CD4-positive, alpha-beta T cell treated with Interferon alpha-2 for 1 hour (primary cell): Measurements from ENCODE around the gene PLCH2.
"Not testable (repeated sequence)": the region's sequence is repeated elsewhere in the genome, so short reads cannot be mapped to it uniquely, and the experiment has no call there.

Experiments used
- DNase-seq, 2 donors: peaks; one replicate each; pipeline ENCODE4 v3.0.0-alpha.2; 2020 to 2022

The PLCH2 gene

DNA sequence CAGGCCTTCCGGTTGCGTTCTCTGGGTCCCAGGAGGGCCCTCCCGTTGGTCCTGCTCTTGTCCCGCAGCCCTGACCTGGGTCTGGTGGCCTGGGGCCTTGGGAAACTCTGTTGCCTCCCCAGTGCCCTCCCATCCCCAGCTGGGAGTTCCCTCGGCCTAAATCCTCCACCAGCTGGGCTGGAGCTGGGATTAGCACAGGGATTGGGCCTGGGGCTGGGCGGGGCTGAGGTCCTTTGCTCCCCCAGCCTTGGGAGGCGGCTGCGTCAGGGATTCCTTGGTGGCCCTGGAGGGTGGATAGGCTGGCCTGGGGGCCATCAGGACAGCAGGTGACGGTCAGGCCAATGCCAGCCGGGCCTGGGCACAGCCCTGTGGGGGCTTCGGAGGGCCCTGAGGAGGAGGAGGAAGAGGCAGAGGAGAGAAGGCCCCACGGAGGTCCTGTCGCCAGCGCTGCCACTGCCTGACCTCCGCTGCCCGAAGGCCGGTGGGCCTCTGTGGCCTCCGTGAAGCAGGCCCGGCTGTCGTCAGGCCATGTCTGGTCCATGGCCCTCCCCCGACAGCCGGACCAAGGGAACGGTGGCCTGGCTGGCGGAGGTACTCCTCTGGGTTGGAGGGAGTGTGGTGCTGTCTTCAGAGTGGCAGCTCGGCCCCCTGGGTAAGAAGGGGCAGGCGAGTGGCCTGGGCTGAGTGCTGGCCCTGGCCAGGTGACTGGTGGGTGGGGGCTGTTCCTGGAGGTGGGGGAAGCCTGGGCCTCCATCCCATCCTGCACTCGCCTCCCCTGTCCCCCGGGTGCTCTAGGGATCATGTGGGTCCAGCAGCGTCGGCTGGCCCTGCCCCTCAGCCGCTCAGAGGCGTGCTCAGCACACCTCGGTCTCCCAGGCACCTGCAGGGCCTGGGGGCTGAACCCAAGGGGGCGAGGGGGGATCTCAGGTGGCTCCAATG lies at the start of gene PLCH2:
PLCH2 (plus strand) TSS at position 229 of the 939 bp plus-strand sequence; CDS start at position 529, 300 bp downstream.
- no peak for DNase-seq

DNA sequence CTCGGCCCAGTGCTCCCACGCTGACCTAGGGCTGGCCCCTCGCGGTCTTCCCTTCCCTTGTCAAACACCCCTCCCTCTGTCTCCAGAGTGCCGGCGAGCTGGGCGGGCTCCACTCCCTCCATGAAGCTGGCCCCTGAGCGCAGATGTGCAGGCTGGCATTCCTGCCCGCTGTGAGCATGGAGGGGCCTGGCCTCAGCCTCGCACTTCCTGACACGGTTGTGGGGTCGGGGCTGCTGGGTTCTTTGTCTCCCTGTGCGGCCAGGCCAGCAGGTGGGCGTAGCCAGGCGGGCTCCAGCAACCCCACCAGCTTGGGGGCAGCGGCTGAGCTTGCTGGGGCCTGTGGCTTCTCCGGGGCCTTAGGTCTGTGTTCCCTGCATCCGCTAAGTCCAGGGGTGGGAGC lies 49.5 kb upstream of the PLCH2 start:
- DNase-seq = no peak

DNA sequence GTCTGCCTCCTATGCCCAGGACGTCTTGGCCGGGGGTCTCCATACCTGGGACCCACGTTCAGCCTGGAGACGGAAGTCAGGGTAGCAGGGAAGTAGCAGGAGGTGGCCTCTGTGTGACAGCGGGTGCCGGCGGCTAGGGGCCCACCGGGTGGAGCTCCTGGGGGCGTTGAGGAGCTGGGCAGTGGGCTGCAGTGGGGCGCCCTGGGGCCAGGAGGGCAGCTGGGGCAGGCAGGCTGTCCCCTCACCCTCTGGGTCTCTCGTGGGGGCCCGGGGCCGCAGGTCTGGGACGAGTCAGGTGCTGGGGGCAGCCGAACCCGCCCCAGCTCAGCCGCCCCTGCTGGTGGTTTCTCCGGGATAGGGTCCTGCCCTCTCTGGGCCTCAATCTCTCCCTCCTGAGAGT lies 49.0 kb upstream of the PLCH2 start:
- DNase-seq = no peak

DNA sequence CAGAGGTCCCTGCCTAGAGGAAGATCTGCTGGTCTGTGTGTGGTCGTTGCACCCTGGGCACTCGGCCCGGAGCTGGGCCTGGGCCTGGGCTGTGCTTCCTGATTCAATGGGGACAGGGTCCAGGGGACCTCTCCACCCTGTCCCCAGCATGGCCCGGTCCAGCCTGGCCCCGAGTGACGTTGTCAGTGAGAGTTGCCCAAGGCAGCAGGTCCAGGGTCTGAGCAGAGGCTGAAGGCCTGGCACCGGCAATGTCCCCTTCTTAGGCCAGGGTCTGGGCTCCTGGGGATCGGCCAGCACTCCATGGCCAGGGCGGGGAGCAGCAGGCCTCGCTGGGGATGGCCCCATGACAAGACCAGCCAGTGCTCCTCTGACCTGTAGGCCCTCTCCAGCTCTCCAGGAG lies 48.1 kb upstream of the PLCH2 start:
- no peak for DNase-seq

DNA sequence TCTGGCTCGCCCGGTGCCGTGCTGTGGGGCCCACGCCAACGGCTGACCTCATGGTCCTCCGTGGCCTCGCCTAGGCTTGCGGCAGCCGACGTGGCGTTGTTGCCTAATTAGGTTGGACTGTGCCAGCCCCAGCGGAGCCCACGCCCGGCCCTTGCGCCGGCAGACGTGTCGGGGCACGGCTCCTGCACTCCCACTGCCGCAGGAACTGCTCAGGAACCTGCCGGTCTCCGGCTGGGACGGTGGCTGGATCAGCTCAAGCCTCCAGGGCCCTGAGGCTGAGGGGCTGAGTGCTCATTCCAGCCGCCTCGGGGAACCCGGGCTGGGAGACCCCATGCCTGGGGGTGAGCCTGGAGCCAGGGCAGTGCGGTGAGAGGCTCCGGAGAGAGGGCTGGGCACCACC lies 47.6 kb upstream of the PLCH2 start:
- no peak for DNase-seq

- peak in 1 of 2 donors; percentile 14 for DNase-seq
These were observed 46.1 kb upstream of the PLCH2 start for GRCh38 chr1:2429780-2430591.

DNA sequence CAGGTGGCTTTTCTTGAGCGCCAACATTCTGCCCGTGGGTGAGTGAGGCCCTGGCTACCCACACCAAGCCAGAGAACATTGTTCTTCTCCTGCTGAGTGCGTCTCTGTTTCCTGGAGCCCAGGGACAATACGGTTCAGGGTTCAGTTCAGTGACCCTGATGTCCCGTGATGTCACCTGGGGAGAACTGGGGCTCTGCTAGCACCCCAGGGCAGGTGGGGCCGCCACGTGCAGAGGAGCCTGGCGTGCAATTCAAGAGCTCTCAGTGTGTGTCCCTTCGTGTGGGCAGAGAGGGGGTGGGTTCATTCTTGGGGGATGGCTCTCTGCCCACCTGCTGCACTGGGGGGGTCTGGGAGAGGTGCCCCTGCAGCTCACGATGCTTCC lies 45.5 kb upstream of the PLCH2 start:
- DNase-seq = no peak

DNA sequence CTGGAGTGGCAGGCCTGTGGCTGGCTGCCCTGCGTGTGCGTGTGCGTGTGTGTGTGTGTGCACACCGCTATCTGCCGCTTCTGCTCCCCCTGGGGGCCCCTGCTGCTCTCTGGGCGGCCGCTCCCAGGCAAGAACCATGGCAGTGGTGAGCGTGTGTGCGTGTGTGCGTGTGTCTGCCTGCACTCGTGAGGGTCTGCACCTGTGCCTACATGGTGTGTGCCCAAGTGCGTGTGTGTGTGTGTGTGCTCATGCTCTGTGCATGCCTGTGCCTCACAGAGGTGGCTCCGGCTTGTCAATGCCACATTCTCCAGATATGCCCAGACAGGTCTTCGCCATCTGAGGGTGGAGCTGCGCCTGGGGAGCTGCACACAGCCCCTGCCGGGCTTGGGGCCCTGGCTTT lies 45.0 kb upstream of the PLCH2 start:
- no peak for DNase-seq

DNA sequence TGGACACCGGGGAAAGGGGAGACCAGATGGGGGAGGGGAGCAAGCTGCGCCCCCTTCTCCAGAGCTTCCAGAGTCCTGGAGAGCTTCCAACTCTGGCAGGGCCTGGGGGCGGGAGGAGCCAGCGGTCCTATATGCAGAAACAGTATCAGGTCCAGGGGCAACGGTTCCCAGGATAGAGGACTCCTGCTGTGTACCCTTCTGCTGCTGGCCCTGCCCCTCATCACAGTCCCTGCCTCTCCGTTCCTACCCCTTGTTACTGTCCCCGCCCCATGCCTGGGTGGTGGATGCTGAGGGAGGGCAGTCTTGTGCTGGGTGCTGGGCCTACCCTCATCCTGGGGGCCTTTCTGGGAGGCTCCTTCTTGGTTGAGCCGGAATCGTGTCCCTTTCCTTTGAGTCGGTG lies 44.6 kb upstream of the PLCH2 start:
- no peak for DNase-seq

DNA sequence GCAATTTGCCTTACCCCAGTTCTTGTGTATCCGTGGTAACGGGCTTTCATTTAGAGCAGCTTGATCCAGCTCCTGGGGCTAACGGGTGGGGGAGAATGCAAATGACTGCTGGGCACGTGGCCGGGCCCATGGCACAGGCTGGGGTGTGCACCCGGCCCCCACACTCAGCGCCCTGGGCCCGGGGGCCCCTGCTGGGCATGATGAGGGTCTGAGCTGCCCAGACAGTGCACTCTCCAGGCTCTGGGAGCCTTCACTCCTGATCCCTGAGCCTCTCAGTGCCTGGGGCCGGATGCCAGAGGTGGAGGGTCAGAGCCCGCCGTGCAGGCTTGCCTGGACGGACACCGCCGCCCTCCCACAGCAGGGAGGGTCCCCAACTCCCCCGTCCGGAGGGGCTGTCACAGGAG lies 43.6 kb upstream of the PLCH2 start:
- DNase-seq = no peak

GRCh38 chr1:2433196-2433595 lies 42.9 kb upstream of the PLCH2 start:
- no peak for DNase-seq

DNA sequence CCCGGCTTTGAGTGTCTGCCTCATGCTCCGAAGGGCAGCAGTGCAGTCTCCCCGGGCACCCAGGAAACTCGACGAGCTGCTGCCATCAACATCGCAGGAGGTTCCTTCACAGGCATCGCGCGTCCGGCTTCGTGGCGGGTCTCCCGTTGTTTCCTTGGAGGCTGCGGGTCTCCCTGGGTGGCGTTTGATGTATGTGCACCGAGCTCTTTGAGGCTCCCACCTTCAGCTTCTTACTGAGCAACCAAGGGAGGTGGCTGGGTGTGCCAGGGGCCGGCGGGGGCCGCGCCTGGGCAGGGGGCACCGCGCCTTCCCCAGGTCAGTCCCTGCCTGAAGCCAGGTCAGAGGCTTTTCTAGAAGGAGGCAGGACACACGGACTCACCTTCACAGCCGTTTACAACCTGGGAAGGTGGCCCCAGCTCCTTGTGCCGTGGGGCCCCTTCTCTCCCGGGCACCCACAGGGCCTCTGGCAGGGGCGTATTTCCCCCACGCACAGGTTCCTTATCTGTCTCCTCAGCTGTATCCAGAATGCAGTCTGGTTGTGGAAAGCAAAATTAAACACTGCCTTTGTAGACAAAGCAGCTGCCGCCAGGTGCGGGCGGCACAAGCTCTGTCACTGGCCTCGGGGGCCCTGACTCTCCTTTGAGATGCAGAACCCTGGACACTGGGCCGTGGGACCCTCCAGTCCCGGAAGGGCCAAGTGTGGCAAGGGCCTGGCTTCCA lies 42.0 kb upstream of the PLCH2 start:
- DNase-seq = no peak

GRCh38 chr1:2435091-2435490 lies 41.0 kb upstream of the PLCH2 start:
- DNase-seq = no peak

GRCh38 chr1:2435746-2436355 lies 40.2 kb upstream of the PLCH2 start:
- DNase-seq = no peak

DNA sequence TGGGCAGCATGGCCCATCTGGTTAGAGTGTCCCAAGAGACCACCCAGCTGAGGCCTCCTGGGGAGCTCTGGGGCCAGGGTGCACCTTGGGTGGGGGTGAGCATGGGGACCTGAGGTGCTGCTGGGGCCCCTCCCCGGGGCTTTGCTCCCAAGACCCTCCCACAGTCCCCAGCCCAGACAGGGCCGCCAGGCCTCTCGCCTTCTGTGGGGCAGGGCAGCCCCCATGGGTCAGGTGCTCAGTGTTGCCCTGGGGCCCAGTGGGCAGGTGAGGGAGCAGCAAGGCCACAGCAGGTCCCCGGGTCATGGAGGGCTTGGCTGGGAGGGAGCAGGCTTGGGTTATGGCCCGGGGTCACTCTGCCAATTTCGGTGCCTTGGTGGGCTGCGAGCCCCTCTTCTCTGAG lies 39.2 kb upstream of the PLCH2 start:
- no peak for DNase-seq

DNA sequence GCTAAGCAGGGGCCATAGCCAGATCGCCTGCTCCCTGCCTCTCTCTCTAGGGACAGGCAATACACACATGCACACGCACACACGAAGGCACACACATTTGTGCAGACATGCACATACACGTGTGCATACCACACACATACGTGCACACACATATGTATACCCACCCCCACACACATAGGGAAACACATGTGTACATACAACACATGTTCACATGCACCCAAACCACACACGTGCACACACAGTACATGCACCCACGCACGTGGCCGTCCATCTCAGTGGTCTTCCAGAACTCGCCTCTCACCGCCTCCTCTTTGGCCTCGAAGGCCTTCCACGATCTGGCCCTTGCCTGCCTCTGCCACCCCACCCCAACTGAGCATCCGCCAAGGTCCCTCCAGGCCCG lies 38.5 kb upstream of the PLCH2 start:
- DNase-seq = no peak

GRCh38 chr1:2438038-2438437 lies 38.1 kb upstream of the PLCH2 start:
- DNase-seq = no peak

- no peak for DNase-seq
These were observed 37.4 kb upstream of the PLCH2 start for GRCh38 chr1:2438641-2439040.

DNA sequence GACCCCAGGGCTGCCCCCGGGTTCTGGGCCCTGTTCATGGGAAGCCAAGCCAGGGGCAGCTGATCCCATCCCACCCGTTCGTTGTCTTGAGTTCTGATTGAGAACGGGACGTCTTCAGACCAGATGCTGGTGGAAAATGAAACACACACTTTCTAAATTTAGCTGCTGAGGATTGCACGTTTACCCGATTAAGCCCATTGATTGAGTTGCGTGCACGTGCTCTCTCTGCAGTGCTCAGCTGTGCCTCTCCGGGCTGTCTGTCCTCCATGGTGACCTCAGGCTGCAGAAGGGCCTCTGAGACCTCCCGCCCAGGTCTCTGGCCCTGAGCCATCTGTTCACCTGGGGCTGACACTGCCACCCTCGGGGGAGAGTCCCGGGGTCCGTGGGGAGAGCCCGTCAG lies 36.7 kb upstream of the PLCH2 start:
- no peak for DNase-seq

- not testable (repeated sequence) for DNase-seq
These were observed 35.7 kb upstream of the PLCH2 start for GRCh38 chr1:2440346-2440745.

DNA sequence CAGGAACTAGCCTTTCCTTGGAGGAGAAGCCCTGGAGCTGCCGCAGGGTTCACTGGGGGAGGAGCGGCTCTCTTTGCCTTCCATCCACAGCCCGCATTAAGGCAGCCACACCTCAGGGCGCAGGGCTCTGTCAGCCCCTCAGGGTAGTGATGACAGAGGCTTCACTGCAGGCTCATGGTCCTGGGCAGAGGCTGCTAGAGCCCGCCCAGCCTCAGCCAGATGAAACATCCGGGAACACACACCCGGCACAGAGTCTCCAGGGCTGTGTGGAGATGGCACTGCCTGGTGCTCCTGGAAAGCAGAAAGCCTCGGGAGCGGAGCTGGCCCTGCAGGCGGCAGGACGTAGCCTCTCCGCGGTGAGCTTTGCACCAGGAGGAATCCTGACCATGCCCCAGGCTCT lies 34.3 kb upstream of the PLCH2 start:
- no peak for DNase-seq

GRCh38 chr1:2442661-2443060 lies 33.4 kb upstream of the PLCH2 start:
- DNase-seq = no peak
